HCT116 (cell line): Measurements from ENCODE around the gene NXN. TPM values are rescaled to one million over a fixed set of nuclear protein-coding genes. Genes with fewer than 3 reads are reported as not detected.

ENCODE experiments used
- ATAC-seq: fragments of 200-7000 bp; cut with Tn5 transposase; 2 replicates; pipeline ENCODE4 v1.9.1; 2020; ENCODE audit warnings: mild to moderate bottlenecking, moderate library complexity
- BruUV-seq: library from RNA; stranded (reverse); fragments of 400-500 nt; replicated peaks from 2 replicates; lab custom pipeline; 2021; lab: Mats Ljungman, UMichigan
- CTCF ChIA-PET: fragments of 300-600 bp; sonication (Branson Sonifier 250); formaldehyde crosslinking; loops from one replicate; lab custom pipeline; 2021; ENCODE audit warnings: antibody characterized with exemption; lab: Charles Lee
- POLR2A ChIA-PET: fragments of 300-600, 350-600 bp; sonication (Branson Sonifier 250); formaldehyde crosslinking; loops from one replicate; lab custom pipeline; 2021; ENCODE audit warnings: antibody characterized with exemption; lab: Charles Lee
- RAD21 ChIA-PET, 2 experiments: fragments of 300-600 bp; sonication (Branson Sonifier 250); formaldehyde crosslinking; loops; one replicate each; lab custom pipeline; 2023; ENCODE audit warnings: low total read pairs in 2 of 2; ENCODE audit not compliant: uncharacterized antibody in 2 of 2, unreplicated experiment in 2 of 2, low non-redundant PET in 1 of 2; lab: Charles Lee
- DNase-seq: peaks from one replicate; pipeline ENCODE4 v3.0.0-alpha.2; 2010; ENCODE audit warnings: low read depth, low spot score
- H2AFZ ChIP-seq: fragments of 200-600 bp; shearing (Covaris generic), sonication (generic); 2 replicates; pipeline ENCODE4 v1.6.1; 2017; ENCODE audit warnings: low read depth, mixed run types, mixed read lengths, antibody characterized with exemption, low read length; ENCODE audit not compliant: poor library complexity, severe bottlenecking
- H3K27ac ChIP-seq: 2 replicates; pipeline ENCODE4 v1.5.1; 2012; ENCODE audit warnings: low read depth, low read length
- H3K27me3 ChIP-seq: fragments of 200-600 bp; sonication (generic); 2 replicates; pipeline ENCODE4 v1.6.1; 2016; ENCODE audit warnings: mixed run types, low read length, mixed read lengths; ENCODE audit not compliant: insufficient read depth
- H3K36me3 ChIP-seq, 2 experiments: fragments of 200-500 bp in 1 of 2; fragments of 200-600 bp in 1 of 2; sonication (Bioruptor generic) in 1 of 2; sonication (generic) in 1 of 2; 2 replicates each; pipeline versions ENCODE4 v1.5.1 to v1.6.1; 2014 to 2016; ENCODE audit warnings: low read length in 2 of 2, inconsistent platforms in 1 of 2, mixed read lengths in 1 of 2, mixed run types in 1 of 2; ENCODE audit not compliant: insufficient read depth in 2 of 2, control insufficient read depth in 1 of 2
- H3K4me1 ChIP-seq, 2 experiments: fragments of 200-600 bp in 1 of 2; sonication (generic) in 1 of 2; 2 replicates each; pipeline versions ENCODE4 v1.5.1 to v1.6.1; 2012 to 2017; ENCODE audit warnings: low read length in 2 of 2, inconsistent platforms in 1 of 2, mild to moderate bottlenecking in 1 of 2, mixed read lengths in 1 of 2, mixed run types in 1 of 2, moderate library complexity in 1 of 2; ENCODE audit not compliant: insufficient read depth in 2 of 2, control insufficient read depth in 1 of 2
- H3K4me2 ChIP-seq: fragments of 200-600 bp; sonication (generic); 2 replicates; pipeline ENCODE4 v1.6.1; 2017; ENCODE audit warnings: mixed run types, low read length, mixed read lengths
- H3K4me3 ChIP-seq, 2 experiments: fragments of 200-600 bp in 1 of 2; sonication (generic) in 1 of 2; replicated peaks in 1 of 2; 2 replicates each; pipeline ENCODE4 v1.5.1; 2011 to 2016; ENCODE audit warnings: low read length in 2 of 2, control low read depth in 1 of 2, low read depth in 1 of 2, mild to moderate bottlenecking in 1 of 2, mixed read lengths in 1 of 2, mixed run types in 1 of 2
- H3K79me2 ChIP-seq: fragments of 200-600 bp; sonication (generic); 2 replicates; pipeline ENCODE4 v1.6.1; 2017; ENCODE audit warnings: mild to moderate bottlenecking, mixed run types, low read length, moderate library complexity, mixed read lengths; ENCODE audit not compliant: insufficient read depth
- H3K9ac ChIP-seq: fragments of 200-600 bp; sonication (generic); 2 replicates; pipeline ENCODE4 v1.6.1; 2016; ENCODE audit warnings: low read length, mixed read lengths
- H3K9me2 ChIP-seq: fragments of 200-600 bp; sonication (generic), shearing (Covaris generic); 2 replicates; pipeline ENCODE4 v1.6.1; 2017; ENCODE audit warnings: mixed run types, mild to moderate bottlenecking, moderate library complexity; ENCODE audit not compliant: insufficient read depth
- H3K9me3 ChIP-seq, 2 experiments: fragments of 200-500 bp in 1 of 2; fragments of 200-600 bp in 1 of 2; sonication (Bioruptor generic) in 1 of 2; sonication (generic) in 1 of 2; 2 replicates each; pipeline ENCODE4 v1.6.1; 2014 to 2017; ENCODE audit warnings: low read length in 2 of 2, mixed read lengths in 2 of 2, inconsistent platforms in 1 of 2, low read depth in 1 of 2, mild to moderate bottlenecking in 1 of 2, mixed run types in 1 of 2, moderate library complexity in 1 of 2; ENCODE audit not compliant: control insufficient read depth in 1 of 2, insufficient read depth in 1 of 2
- H4K20me1 ChIP-seq: fragments of 200-600 bp; sonication (generic), shearing (Covaris generic); 2 replicates; pipeline ENCODE4 v1.6.1; 2017; ENCODE audit warnings: mixed run types, mild to moderate bottlenecking, moderate library complexity; ENCODE audit not compliant: insufficient read depth
- CBX3 ChIP-seq: IDR thresholded peaks from 2 replicates; pipeline ENCODE4 v1.6.1; 2012; ENCODE audit warnings: low read depth
- CEBPB ChIP-seq: IDR thresholded peaks from 2 replicates; pipeline ENCODE4 v1.6.1; 2012; ENCODE audit warnings: low read depth
- EGR1 ChIP-seq: IDR thresholded peaks from 2 replicates; pipeline ENCODE4 v1.6.1; 2012; ENCODE audit warnings: low read depth
- ELF1 ChIP-seq: IDR thresholded peaks from 2 replicates; pipeline ENCODE4 v1.6.1; 2012; ENCODE audit warnings: low read depth, borderline replicate concordance
- EZH2phosphoT487 ChIP-seq: fragments of 200-600 bp; IDR thresholded peaks from 2 replicates; pipeline ENCODE4 v1.6.1; 2018; ENCODE audit warnings: antibody characterized with exemption, borderline replicate concordance
- FOSL1 ChIP-seq: IDR thresholded peaks from 2 replicates; pipeline ENCODE4 v1.6.1; 2012; ENCODE audit warnings: low read depth
- JUND ChIP-seq: IDR thresholded peaks from 2 replicates; pipeline ENCODE4 v1.6.1; 2012
- POLR2A ChIP-seq: IDR thresholded peaks from 2 replicates; pipeline ENCODE4 v1.7.0; 2011; ENCODE audit warnings: borderline replicate concordance; ENCODE audit not compliant: insufficient read depth, insufficient read length; ENCODE audit errors: extremely low read depth
- RAD21 ChIP-seq: IDR thresholded peaks from 2 replicates; pipeline ENCODE4 v1.6.1; 2012; ENCODE audit warnings: low read depth, mild to moderate bottlenecking
- SIN3A ChIP-seq: IDR thresholded peaks from 2 replicates; pipeline ENCODE4 v1.6.1; 2012; ENCODE audit warnings: low read depth
- SRF ChIP-seq: IDR thresholded peaks from 2 replicates; pipeline ENCODE4 v1.6.1; 2012; ENCODE audit warnings: low read depth
- TCF7L2 ChIP-seq: IDR thresholded peaks from 2 replicates; pipeline ENCODE4 v1.7.0; 2011; ENCODE audit warnings: borderline replicate concordance, inconsistent platforms; ENCODE audit not compliant: insufficient read depth, insufficient read length; ENCODE audit errors: extremely low read depth
- ZFX ChIP-seq: fragments of 450-650 bp; IDR thresholded peaks from 2 replicates; pipeline ENCODE4 v1.6.1; 2017
- ZNF274 ChIP-seq: fragments of 200-500 bp; sonication (Bioruptor generic); IDR thresholded peaks from 2 replicates; pipeline ENCODE4 v1.6.1; 2014; ENCODE audit warnings: mild to moderate bottlenecking, low read depth, low read length, inconsistent platforms
- intact Hi-C: fragments of 100-400 bp; cut with micrococcal nuclease; formaldehyde crosslinking; loops from 2 replicates; pipeline ENCODE4 v1.10.0; 2022
- total RNA-seq: library from RNA; stranded (reverse); gene quantifications from one replicate; pipeline ENCODE4 v1.2.1, GENCODE V29; 2021; ENCODE audit not compliant: unreplicated experiment
- TF ChIP-seq, protein P1 (sequence below): IDR thresholded peaks from 2 replicates; pipeline ENCODE4 v1.6.1; 2012
- TF ChIP-seq, protein P2 (sequence below): IDR thresholded peaks from 2 replicates; pipeline ENCODE4 v1.6.1; 2011; ENCODE audit warnings: mild to moderate bottlenecking, low read length, moderate library complexity; ENCODE audit not compliant: insufficient replicate concordance; ENCODE audit errors: extremely low read depth
- TF ChIP-seq, protein P3 (sequence below): IDR thresholded peaks from 2 replicates; pipeline ENCODE4 v1.6.1; 2012; ENCODE audit warnings: low read depth
- TF ChIP-seq, protein P4 (sequence below): IDR thresholded peaks from 2 replicates; pipeline ENCODE4 v1.6.1; 2012
- TF ChIP-seq, protein P5 (sequence below), 3 experiments: fragments of 200-600 bp in 1 of 3; sonication (generic) in 1 of 3; IDR thresholded peaks in 2 of 3; conservative IDR thresholded peaks in 1 of 3; 2 replicates each; pipeline ENCODE4 v1.5.1; 2012 to 2017; ENCODE audit warnings: low read depth in 2 of 3, low read length in 2 of 3, antibody characterized with exemption in 1 of 3, borderline replicate concordance in 1 of 3, control low read depth in 1 of 3, mild to moderate bottlenecking in 1 of 3, mixed read lengths in 1 of 3, mixed run types in 1 of 3, moderate library complexity in 1 of 3; ENCODE audit not compliant: insufficient read depth in 1 of 3

The NXN gene
- total RNA-seq, 1 experiment from 2014 or later: 83.7 TPM

DNA sequence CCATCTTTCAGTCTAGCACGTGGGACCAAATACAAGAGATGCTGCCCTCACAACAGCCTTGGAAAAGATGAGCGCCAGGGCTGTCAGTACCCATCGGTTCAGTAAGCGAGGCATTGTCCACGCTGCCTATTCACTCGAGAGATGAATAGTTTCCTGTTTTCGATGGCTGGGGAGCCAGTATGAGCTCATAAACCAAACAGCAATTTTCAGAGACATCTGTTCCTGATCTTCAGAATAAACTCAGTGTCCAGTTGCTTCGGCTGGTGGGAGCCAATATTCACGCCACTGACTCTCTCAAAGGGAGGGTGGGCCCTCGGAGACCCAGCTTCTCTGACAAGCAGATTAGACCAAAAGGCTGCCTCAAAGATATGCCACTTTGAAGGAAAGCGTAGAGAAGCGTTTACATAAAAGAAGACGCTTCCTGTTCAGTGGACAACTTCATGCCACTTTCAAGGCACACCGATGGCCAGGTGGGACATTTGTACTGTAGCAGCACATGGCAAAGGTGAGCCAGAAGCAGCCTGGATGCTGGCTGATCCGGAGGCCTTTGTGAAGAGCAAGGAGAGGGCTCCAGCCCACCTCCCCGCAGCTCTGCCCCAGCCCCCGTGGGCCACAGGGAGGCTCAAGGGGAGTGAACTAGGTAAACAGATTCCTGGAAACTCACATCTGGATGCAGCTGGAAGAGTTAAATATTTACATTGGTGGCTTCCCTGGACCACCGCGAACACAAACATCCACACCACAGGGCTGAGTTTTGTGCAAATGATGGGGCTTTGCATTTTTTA is 23.4 kb upstream of the NXN start:
- Histone ChIP-seq H3K79me2 (peaks cover 24% of the 10 kb centered on the region), H4K20me1 (peaks cover 4% of the 10 kb centered on the region; the same call in 1 of the 2 replicates), H3K4me2 (no peak overlapping the region), H3K9ac (no peak overlapping the region), H3K27me3 (no peaks in the 10 kb centered on the region), H3K9me3 (no peaks in the 10 kb centered on the region), H2AFZ (no peak overlapping the region), H3K4me1 (peaks cover 7 to 9% of the 10 kb centered on the region in 2 experiments; a peak in 3 of 4 replicates), H3K36me3 (peaks cover 29 to 33% of the 10 kb centered on the region in 2 experiments), H3K27ac (no peak overlapping the region), H3K4me3 (no peak overlapping the region), H3K9me2 (no peaks in the 10 kb centered on the region)
- TF ChIP-seq, protein P1, sequence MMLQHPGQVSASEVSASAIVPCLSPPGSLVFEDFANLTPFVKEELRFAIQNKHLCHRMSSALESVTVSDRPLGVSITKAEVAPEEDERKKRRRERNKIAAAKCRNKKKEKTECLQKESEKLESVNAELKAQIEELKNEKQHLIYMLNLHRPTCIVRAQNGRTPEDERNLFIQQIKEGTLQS: no peak
- TF ChIP-seq ZFX: no peak
- TF ChIP-seq TCF7L2: no peak
- no peak for TF ChIP-seq JUND
- no peak for TF ChIP-seq EZH2phosphoT487
- no peak for TF ChIP-seq FOSL1
- TF ChIP-seq SIN3A: no peak
- TF ChIP-seq RAD21: no peak
- TF ChIP-seq SRF: no peak
- TF ChIP-seq, protein P2, sequence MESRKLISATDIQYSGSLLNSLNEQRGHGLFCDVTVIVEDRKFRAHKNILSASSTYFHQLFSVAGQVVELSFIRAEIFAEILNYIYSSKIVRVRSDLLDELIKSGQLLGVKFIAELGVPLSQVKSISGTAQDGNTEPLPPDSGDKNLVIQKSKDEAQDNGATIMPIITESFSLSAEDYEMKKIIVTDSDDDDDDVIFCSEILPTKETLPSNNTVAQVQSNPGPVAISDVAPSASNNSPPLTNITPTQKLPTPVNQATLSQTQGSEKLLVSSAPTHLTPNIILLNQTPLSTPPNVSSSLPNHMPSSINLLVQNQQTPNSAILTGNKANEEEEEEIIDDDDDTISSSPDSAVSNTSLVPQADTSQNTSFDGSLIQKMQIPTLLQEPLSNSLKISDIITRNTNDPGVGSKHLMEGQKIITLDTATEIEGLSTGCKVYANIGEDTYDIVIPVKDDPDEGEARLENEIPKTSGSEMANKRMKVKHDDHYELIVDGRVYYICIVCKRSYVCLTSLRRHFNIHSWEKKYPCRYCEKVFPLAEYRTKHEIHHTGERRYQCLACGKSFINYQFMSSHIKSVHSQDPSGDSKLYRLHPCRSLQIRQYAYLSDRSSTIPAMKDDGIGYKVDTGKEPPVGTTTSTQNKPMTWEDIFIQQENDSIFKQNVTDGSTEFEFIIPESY: no peak
- TF ChIP-seq POLR2A: no peak
- TF ChIP-seq ZNF274: no peak
- TF ChIP-seq, protein P3, sequence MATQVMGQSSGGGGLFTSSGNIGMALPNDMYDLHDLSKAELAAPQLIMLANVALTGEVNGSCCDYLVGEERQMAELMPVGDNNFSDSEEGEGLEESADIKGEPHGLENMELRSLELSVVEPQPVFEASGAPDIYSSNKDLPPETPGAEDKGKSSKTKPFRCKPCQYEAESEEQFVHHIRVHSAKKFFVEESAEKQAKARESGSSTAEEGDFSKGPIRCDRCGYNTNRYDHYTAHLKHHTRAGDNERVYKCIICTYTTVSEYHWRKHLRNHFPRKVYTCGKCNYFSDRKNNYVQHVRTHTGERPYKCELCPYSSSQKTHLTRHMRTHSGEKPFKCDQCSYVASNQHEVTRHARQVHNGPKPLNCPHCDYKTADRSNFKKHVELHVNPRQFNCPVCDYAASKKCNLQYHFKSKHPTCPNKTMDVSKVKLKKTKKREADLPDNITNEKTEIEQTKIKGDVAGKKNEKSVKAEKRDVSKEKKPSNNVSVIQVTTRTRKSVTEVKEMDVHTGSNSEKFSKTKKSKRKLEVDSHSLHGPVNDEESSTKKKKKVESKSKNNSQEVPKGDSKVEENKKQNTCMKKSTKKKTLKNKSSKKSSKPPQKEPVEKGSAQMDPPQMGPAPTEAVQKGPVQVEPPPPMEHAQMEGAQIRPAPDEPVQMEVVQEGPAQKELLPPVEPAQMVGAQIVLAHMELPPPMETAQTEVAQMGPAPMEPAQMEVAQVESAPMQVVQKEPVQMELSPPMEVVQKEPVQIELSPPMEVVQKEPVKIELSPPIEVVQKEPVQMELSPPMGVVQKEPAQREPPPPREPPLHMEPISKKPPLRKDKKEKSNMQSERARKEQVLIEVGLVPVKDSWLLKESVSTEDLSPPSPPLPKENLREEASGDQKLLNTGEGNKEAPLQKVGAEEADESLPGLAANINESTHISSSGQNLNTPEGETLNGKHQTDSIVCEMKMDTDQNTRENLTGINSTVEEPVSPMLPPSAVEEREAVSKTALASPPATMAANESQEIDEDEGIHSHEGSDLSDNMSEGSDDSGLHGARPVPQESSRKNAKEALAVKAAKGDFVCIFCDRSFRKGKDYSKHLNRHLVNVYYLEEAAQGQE: no peak
- TF ChIP-seq CBX3: no peak
- TF ChIP-seq CEBPB: no peak
- TF ChIP-seq, protein P4, sequence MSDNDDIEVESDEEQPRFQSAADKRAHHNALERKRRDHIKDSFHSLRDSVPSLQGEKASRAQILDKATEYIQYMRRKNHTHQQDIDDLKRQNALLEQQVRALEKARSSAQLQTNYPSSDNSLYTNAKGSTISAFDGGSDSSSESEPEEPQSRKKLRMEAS: no peak
- TF ChIP-seq ELF1: no peak
- TF ChIP-seq EGR1: no peak
- TF ChIP-seq, protein P5, sequence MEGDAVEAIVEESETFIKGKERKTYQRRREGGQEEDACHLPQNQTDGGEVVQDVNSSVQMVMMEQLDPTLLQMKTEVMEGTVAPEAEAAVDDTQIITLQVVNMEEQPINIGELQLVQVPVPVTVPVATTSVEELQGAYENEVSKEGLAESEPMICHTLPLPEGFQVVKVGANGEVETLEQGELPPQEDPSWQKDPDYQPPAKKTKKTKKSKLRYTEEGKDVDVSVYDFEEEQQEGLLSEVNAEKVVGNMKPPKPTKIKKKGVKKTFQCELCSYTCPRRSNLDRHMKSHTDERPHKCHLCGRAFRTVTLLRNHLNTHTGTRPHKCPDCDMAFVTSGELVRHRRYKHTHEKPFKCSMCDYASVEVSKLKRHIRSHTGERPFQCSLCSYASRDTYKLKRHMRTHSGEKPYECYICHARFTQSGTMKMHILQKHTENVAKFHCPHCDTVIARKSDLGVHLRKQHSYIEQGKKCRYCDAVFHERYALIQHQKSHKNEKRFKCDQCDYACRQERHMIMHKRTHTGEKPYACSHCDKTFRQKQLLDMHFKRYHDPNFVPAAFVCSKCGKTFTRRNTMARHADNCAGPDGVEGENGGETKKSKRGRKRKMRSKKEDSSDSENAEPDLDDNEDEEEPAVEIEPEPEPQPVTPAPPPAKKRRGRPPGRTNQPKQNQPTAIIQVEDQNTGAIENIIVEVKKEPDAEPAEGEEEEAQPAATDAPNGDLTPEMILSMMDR (IDR thresholded peaks at IDR 0.05 in 2 of 3, conservative IDR thresholded peaks at IDR 0.05 in 1 of 3; ENCODE audit: borderline replicate concordance in 1 of 3, insufficient read depth in 1 of 3, low read depth in 2 of 3, low read length in 2 of 3): no peak
- ChIA-PET POLR2A (no interaction called here), CTCF (no interaction called here), RAD21 (no interaction called here)
- DNase-seq: no peak
- no TSS peak for BruUV-seq
- no peak for ATAC-seq
- intact Hi-C loops: no loop called here
